ENCODE measurements around the gene APBA2. TPM values are rescaled to one million over a fixed set of nuclear protein-coding genes. Genes with fewer than 3 reads are reported as not detected.

APBA2 gene
- polyA plus RNA-seq, 2 of the 4 experiments (the other 2 are of a cell fraction): 11.4 to 12.6 TPM

DNA sequence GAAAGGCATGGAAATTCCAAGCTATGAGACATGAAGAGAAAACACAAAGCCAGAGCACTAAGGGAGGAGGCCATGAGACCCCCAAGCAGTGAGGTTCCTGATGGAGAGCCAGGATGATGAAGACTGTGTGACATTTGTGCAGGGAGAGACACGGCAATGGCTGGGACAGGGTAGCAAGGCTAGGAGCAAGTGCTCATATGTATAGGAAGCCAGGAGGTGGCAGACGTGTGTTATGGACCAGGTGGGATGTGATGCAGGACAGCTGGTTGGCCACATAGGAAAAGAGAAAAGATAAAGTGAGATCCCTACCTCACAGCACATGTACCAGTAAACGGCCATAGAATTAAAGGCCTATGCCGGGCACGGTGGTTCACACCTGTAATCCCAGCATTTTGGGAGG lies 112.7 kb downstream of the APBA2 start:
- 89% methylated on average over 5 of the region's 5 CpGs for WGBS (ENCODE audit: missing lambda C conversion rate)
- Histone ChIP-seq H3K4me2 (no peak overlapping the region), H3K27ac (no peak overlapping the region), H3K4me1 (no peaks in the 10 kb centered on the region), H3K9me3 (no peaks in the 10 kb centered on the region), H3K4me3 (no peak overlapping the region)
- TF ChIP-seq EHF (CRISPR knock-in tag; IDR thresholded peaks at IDR 0.05): no peak
- TF ChIP-seq ZFP36 (IDR thresholded peaks at IDR 0.05; ENCODE audit: borderline replicate concordance, partially characterized antibody): no peak
- TF ChIP-seq JUNB (IDR thresholded peaks at IDR 0.05): no peak
- TF ChIP-seq, protein P1, sequence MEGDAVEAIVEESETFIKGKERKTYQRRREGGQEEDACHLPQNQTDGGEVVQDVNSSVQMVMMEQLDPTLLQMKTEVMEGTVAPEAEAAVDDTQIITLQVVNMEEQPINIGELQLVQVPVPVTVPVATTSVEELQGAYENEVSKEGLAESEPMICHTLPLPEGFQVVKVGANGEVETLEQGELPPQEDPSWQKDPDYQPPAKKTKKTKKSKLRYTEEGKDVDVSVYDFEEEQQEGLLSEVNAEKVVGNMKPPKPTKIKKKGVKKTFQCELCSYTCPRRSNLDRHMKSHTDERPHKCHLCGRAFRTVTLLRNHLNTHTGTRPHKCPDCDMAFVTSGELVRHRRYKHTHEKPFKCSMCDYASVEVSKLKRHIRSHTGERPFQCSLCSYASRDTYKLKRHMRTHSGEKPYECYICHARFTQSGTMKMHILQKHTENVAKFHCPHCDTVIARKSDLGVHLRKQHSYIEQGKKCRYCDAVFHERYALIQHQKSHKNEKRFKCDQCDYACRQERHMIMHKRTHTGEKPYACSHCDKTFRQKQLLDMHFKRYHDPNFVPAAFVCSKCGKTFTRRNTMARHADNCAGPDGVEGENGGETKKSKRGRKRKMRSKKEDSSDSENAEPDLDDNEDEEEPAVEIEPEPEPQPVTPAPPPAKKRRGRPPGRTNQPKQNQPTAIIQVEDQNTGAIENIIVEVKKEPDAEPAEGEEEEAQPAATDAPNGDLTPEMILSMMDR (IDR thresholded peaks at IDR 0.05): no peak
- no peak for TF ChIP-seq HES2 (IDR thresholded peaks at IDR 0.05)
- TF ChIP-seq ESRRA (IDR thresholded peaks at IDR 0.05; ENCODE audit: borderline replicate concordance, low read length): no peak
- no peak for TF ChIP-seq RNF2 (IDR thresholded peaks at IDR 0.05; ENCODE audit: borderline replicate concordance, low read depth)
- no peak for TF ChIP-seq GATA3 (IDR thresholded peaks at IDR 0.05; ENCODE audit: borderline replicate concordance)
- TF ChIP-seq SREBF2 (IDR thresholded peaks at IDR 0.05): no peak
- no peak for TF ChIP-seq KDM1A (IDR thresholded peaks at IDR 0.05; ENCODE audit: low read depth)
- no peak for TF ChIP-seq FOSB (CRISPR knock-in tag; IDR thresholded peaks at IDR 0.05)
- TF ChIP-seq E2F6 (IDR thresholded peaks at IDR 0.05; ENCODE audit: borderline replicate concordance, low read depth): no peak
- TF ChIP-seq ELK1 (IDR thresholded peaks at IDR 0.05; ENCODE audit: low read depth, low read length): no peak
- no peak for TF ChIP-seq EP300 (IDR thresholded peaks at IDR 0.05)
- TF ChIP-seq CHD4 (IDR thresholded peaks at IDR 0.05; ENCODE audit: borderline replicate concordance): no peak
- TF ChIP-seq, protein P2, sequence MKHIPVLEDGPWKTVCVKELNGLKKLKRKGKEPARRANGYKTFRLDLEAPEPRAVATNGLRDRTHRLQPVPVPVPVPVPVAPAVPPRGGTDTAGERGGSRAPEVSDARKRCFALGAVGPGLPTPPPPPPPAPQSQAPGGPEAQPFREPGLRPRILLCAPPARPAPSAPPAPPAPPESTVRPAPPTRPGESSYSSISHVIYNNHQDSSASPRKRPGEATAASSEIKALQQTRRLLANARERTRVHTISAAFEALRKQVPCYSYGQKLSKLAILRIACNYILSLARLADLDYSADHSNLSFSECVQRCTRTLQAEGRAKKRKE (CRISPR knock-in tag; IDR thresholded peaks at IDR 0.05; ENCODE audit: low read depth): no peak
- no peak for TF ChIP-seq POLR2A (IDR thresholded peaks at IDR 0.05; ENCODE audit: low read length)
- TF ChIP-seq PBX3 (IDR thresholded peaks at IDR 0.05): no peak
- TF ChIP-seq, protein P3, sequence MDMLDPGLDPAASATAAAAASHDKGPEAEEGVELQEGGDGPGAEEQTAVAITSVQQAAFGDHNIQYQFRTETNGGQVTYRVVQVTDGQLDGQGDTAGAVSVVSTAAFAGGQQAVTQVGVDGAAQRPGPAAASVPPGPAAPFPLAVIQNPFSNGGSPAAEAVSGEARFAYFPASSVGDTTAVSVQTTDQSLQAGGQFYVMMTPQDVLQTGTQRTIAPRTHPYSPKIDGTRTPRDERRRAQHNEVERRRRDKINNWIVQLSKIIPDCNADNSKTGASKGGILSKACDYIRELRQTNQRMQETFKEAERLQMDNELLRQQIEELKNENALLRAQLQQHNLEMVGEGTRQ (IDR thresholded peaks at IDR 0.05): no peak
- ChIA-PET CTCF (interaction anchor here (0.9 to 1.5 kb wide), 3 partner anchors 102 to 105 kb away, joined by 3 to 6 read pairs (median 6); no protein-coding TSS in a partner anchor), POLR2A (no interaction called here)
- FAIRE-seq: no peak
- DNase-seq (ENCODE audit: low read depth in 1 of 2, low spot score in 1 of 2): no peak
- ATAC-seq: 0 out of 6 replicates have a peak, but pooled peaks of 1 of the 2 experiments have one; percentile 34

DNA sequence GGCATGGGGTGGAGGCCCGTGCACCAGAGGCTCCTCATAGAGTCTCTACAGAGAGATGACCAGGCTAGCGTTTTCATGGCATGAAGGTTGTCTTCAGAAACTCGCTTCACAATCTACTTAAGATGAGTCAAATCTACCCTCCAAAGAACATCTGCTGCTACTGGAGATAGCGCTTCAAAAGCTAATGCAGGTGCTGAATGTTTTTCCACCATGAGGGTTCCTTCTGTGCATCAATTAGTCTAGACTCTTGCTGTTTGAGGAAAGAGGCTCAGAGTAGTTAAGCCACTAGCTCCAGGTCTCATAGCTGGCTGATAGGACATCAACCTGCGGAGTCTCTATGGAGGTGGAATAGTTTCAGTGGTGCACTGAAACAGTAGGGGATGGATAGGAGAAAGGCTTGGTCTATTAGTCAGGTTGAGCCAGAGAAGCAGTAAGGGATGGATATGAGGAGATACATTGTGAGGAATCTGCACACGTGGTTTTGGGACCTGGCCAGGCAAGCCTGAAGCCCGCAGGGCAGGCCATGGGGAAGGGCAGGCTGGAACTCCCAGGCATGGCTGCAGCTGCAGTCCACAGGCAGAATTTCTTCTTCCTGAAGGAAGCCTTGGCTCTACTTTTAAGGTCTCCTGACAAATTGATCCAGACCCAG lies 117.5 kb downstream of the APBA2 start:
- Histone ChIP-seq H3K27ac (no peak overlapping the region), H3K4me3 (no peak overlapping the region), H3K9me3 (no peaks in the 10 kb centered on the region), H3K4me1 (no peaks in the 10 kb centered on the region), H3K4me2 (no peak overlapping the region)
- FAIRE-seq: no peak
- TF ChIP-seq ZC3H11A (IDR thresholded peaks at IDR 0.05) (no peak), PBX3 (IDR thresholded peaks at IDR 0.05) (no peak), CHD4 (IDR thresholded peaks at IDR 0.05; ENCODE audit: borderline replicate concordance) (no peak), GATA3 (IDR thresholded peaks at IDR 0.05; ENCODE audit: borderline replicate concordance) (no peak), CBX2 (IDR thresholded peaks at IDR 0.05; ENCODE audit: borderline replicate concordance, low read depth) (no peak), EHMT2 (IDR thresholded peaks at IDR 0.05; ENCODE audit: low read depth) (no peak), BCL3 (IDR thresholded peaks at IDR 0.05) (no peak), TFCP2L1 (CRISPR knock-in tag; IDR thresholded peaks at IDR 0.05) (no peak), MAZ (IDR thresholded peaks at IDR 0.05; ENCODE audit: borderline replicate concordance, low read depth, low read length) (no peak), JUN (IDR thresholded peaks at IDR 0.05) (no peak), RCOR1 (IDR thresholded peaks at IDR 0.05; ENCODE audit: low read depth, low read length) (no peak), HDAC2 (IDR thresholded peaks at IDR 0.05) (no peak), HEYL (CRISPR knock-in tag; IDR thresholded peaks at IDR 0.05) (no peak)
- no peak for DNase-seq (ENCODE audit: low read depth in 1 of 2, low spot score in 1 of 2)
- 85% methylated on average over 7 of the region's 7 CpGs for WGBS (ENCODE audit: missing lambda C conversion rate)
- no peak for ATAC-seq
- POLR2A ChIA-PET: no interaction called here
- CTCF ChIA-PET: no interaction called here
